Effector CD4-positive, alpha-beta T cell (primary cell): ENCODE data around the gene NYNRIN.

Source experiments
- DNase-seq: peaks from one replicate; pipeline ENCODE4 v3.0.0-alpha.2; 2020

Gene NYNRIN

GRCh38 chr14:24463017-24463883 lies 64.4 kb downstream of the NYNRIN start:
- no peak for DNase-seq

- no peak for DNase-seq
These were observed 65.3 kb downstream of the NYNRIN start for GRCh38 chr14:24463884-24464785.

DNA sequence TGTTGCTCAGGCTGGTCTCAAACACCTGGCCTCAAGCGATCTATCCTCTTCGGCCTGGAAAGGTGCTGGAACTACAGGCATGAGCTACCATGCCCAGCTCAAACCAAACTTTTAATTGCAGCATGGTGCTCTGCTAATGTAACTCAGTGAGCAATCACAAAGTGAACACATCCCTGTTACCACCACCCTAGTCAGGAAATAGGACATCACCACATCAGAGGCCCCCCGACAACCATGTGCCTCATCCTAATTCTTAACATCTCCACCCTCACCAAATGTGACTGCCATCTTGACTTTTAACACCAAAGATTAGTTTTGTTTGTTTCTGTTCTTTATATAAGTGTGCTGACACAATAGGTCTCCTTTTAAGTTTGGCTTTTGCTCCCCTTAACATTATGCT lies 66.6 kb downstream of the NYNRIN start:
- no peak for DNase-seq

- no peak for DNase-seq
These were observed 67.0 kb downstream of the NYNRIN start for GRCh38 chr14:24465805-24466204.
